Ascending aorta (tissue), 2 donors: ENCODE measurements around the gene KMT5B. TPM values are rescaled to one million over a fixed set of nuclear protein-coding genes. Genes with fewer than 3 reads are reported as not detected.

Experiments
- DNase-seq, 2 donors: peaks; one replicate each; pipeline ENCODE4 v3.0.0-alpha.2; 2019; ENCODE audit warnings: low spot score in 2 of 2
- H3K27ac ChIP-seq, 2 donors: fragments of 200-600 bp; sonication (generic); one replicate each; pipeline ENCODE4 v1.5.1; 2016 to 2017; ENCODE audit warnings: mild to moderate bottlenecking in 1 of 2
- H3K27me3 ChIP-seq: fragments of 200-600 bp; sonication (generic); one replicate; pipeline ENCODE4 v1.5.1; 2017
- H3K36me3 ChIP-seq, 2 donors: fragments of 200-600 bp; sonication (generic); one replicate each; pipeline ENCODE4 v1.5.1; 2016
- H3K4me1 ChIP-seq, 2 donors: fragments of 200-600 bp; sonication (generic); one replicate each; pipeline ENCODE4 v1.5.1; 2016 to 2017; ENCODE audit warnings: mild to moderate bottlenecking in 1 of 2
- H3K4me3 ChIP-seq, 2 donors: fragments of 200-600 bp; sonication (generic); one replicate each; pipeline ENCODE4 v1.5.1; 2016 to 2017; ENCODE audit warnings: mild to moderate bottlenecking in 1 of 2
- H3K9me3 ChIP-seq, 2 donors: fragments of 200-600 bp; sonication (generic); one replicate each; pipeline ENCODE4 v1.5.1; 2016
- intact Hi-C: fragments of 100-400 bp; cut with DNase I; formaldehyde crosslinking; loops from one replicate; pipeline ENCODE4 v1.15.1; 2023
- total RNA-seq: library from RNA; depleted of rRNA; stranded (reverse); fragments of >200 nt; gene quantifications from one replicate; pipeline ENCODE4 v1.1.0, GENCODE V29; 2016
- TF ChIP-seq, protein P1 (sequence below), 3 experiments: fragments of 200-600 bp in 2 of 3; fragments of 450-650 bp in 1 of 3; sonication (generic) in 2 of 3; IDR thresholded peaks; one replicate each; pipeline ENCODE4 v1.5.1; 2016 to 2019; ENCODE audit warnings: antibody characterized with exemption in 3 of 3, mild to moderate bottlenecking in 1 of 3, moderate library complexity in 1 of 3

Gene KMT5B
- total RNA-seq, 1 donor from 2014 or later: 82.0 TPM

DNA sequence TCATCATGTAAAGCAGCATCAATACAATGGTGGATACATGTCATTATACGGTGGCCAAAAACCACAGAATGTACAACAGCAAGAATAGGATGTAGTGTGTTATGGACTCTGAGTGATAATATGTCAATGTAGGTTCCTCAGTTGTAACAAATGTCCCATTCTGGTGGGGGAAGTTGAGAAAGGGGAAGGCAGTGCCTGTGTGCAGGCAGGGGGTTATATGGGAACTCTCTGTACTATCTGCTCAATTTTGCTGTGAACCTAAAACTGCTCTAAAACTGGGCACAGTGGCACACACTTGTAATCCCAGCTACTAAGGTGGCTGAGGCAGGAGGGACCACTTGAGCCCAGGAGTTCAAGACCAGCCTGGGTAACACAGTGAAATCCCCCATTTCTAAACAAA is 97.8 kb downstream of the KMT5B start:
- intact Hi-C loops: no loop called here
- Histone ChIP-seq H3K4me1 (peaks cover 0 to 2% of the 10 kb centered on the region in 2 donors), H3K27ac (no peak overlapping the region), H3K36me3 (peaks cover 0 to 4% of the 10 kb centered on the region in 2 donors), H3K9me3 (no peaks in the 10 kb centered on the region), H3K27me3 (no peaks in the 10 kb centered on the region), H3K4me3 (no peak overlapping the region)
- TF ChIP-seq, protein P1, sequence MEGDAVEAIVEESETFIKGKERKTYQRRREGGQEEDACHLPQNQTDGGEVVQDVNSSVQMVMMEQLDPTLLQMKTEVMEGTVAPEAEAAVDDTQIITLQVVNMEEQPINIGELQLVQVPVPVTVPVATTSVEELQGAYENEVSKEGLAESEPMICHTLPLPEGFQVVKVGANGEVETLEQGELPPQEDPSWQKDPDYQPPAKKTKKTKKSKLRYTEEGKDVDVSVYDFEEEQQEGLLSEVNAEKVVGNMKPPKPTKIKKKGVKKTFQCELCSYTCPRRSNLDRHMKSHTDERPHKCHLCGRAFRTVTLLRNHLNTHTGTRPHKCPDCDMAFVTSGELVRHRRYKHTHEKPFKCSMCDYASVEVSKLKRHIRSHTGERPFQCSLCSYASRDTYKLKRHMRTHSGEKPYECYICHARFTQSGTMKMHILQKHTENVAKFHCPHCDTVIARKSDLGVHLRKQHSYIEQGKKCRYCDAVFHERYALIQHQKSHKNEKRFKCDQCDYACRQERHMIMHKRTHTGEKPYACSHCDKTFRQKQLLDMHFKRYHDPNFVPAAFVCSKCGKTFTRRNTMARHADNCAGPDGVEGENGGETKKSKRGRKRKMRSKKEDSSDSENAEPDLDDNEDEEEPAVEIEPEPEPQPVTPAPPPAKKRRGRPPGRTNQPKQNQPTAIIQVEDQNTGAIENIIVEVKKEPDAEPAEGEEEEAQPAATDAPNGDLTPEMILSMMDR (IDR thresholded peaks at IDR 0.05): no peak
- no peak for DNase-seq

DNA sequence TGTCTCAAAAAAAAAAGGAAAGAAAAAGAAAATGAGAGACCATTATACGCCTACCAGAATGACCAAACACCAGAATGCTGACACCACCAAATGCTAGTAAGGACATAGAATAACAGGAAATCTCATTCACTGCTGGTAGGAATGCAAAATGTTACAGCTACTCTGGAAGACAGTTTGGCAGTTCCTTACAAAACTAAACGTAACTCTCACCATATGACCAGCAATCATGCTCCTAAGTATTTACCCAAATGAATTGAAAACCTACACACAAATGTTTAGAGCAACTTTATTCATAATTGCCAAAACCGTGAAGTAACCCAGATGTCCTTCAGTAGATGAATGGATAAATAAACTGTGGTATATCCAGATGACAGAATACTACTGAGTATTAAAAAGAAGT is 99.1 kb downstream of the KMT5B start:
- intact Hi-C loops: no loop called here
- Histone ChIP-seq H3K4me3 (no peak overlapping the region), H3K27ac (no peak overlapping the region), H3K4me1 (no peaks in the 10 kb centered on the region), H3K27me3 (no peaks in the 10 kb centered on the region), H3K9me3 (no peaks in the 10 kb centered on the region), H3K36me3 (peaks cover 0 to 4% of the 10 kb centered on the region in 2 donors)
- TF ChIP-seq, protein P1 (IDR thresholded peaks at IDR 0.05): no peak
- DNase-seq: no peak

DNA sequence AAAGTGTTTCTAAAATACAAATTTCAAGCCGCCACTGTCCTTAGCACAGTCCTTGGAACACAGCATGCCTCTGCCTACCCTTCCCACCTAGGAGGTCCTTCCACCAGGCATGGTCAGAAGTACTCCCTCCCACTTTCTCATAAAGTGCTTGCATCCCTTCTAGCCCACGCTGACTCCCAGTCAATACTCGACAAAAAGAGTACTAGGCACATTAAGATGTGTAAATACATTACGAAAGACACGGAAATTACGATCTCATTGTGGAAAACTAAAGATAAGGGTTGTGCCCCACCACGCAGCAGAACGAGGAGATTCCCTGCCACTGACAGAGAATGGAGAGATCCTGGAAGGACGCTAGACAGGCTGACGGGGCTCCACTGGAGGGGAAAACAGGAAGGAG is 105.4 kb downstream of the KMT5B start:
- Histone ChIP-seq H3K4me1 (no peaks in the 10 kb centered on the region), H3K27me3 (no peaks in the 10 kb centered on the region), H3K27ac (no peak overlapping the region), H3K4me3 (no peak overlapping the region), H3K36me3 (no peaks in the 10 kb centered on the region), H3K9me3 (no peaks in the 10 kb centered on the region)
- no peak for DNase-seq
- intact Hi-C loops: no loop called here
- TF ChIP-seq, protein P1 (IDR thresholded peaks at IDR 0.05): no peak

DNA sequence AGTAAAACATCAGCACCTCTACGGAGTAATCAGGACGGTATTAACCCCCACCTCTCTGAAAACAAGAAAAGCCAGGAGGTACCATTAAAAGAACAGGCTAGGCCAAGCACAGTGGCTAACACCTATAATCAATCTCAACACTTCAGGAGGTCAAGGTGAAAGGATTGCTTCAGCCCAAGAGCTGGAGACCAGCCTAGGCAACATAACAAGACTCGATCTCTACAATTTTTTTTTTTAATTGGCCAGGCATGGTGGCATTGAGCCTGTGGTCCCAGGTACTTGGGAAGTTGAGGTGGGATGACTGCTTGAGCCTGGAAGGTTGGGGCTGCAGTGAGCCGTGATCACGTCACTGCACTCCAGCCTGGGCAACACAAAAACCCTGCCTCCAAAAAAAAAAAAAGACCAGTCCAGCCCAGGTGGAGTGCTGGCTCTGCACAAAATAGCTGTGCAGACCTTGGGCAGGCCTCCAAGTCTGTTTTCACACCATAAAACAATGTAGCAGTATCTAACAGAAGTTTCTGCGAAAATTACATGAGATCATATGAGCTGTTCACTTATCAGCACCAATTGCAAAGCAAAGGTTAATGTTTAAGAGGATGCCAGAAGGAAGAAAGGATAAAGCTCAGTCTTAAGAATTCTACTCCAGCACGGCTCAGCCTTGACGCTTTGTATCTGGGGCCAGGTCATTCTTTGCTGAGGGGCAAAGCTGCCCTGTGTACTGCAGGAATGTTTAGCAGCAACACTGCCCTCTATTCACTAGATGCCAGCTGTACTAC is 106.7 kb downstream of the KMT5B start:
- intact Hi-C loops: no loop called here
- DNase-seq: no peak
- Histone ChIP-seq H3K4me3 (no peak overlapping the region), H3K27me3 (no peaks in the 10 kb centered on the region), H3K4me1 (no peaks in the 10 kb centered on the region), H3K27ac (no peak overlapping the region), H3K36me3 (no peaks in the 10 kb centered on the region), H3K9me3 (no peaks in the 10 kb centered on the region)
- TF ChIP-seq, protein P1 (IDR thresholded peaks at IDR 0.05): no peak

Other genes starting within 250 kb of the KMT5B start
- gene UNC93B1, start 209.2 kb downstream of the KMT5B start, total RNA-seq: 74.7 TPM
- gene ALDH3B1, start 203.0 kb downstream of the KMT5B start, total RNA-seq: 42.8 TPM
- gene NDUFS8, start 182.6 kb downstream of the KMT5B start, total RNA-seq: 316 TPM
- 385 TPM for gene TCIRG1, start 174.3 kb downstream of the KMT5B start, total RNA-seq
- gene CHKA, start 91.9 kb downstream of the KMT5B start, total RNA-seq: 10.1 TPM
- gene C11orf24, start 58.7 kb upstream of the KMT5B start, total RNA-seq: 123 TPM
- 130 TPM for gene LRP5, start 99.3 kb upstream of the KMT5B start, total RNA-seq
- gene PPP6R3, start 247.5 kb upstream of the KMT5B start, total RNA-seq: 94.7 TPM